ENCODE measurements around the gene TDG.

Gene TDG

DNA sequence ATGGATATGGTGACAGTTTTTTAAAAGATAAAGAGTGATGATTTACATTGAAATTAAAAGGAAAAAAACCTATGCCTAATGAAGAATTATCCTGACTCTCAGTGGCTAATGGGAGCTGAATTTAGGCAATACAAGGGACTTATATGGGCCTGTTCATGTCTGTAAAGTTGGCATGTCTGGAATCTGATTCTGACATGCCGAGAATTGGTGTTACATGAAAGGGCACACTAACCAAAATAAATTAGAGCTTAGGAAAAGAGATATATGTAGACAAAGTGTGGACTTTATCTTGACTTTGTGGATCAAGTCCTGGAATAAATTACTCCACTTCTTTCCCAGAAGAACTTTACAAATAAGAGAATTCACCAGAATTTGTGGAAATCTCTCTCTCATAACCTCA, 1.1 kb downstream of the TDG start:
- Histone ChIP-seq H3K36me3 (ENCODE audit: control insufficient read depth, insufficient read depth, low read length) (no peaks in the 10 kb centered on the region), H3K4me3 (ENCODE audit: low read depth, low read length) (peak overlapping the region; percentile 99), H3K4me1 (peaks cover 10% of the 10 kb centered on the region), H3K4me2 (ENCODE audit: low read length) (peak overlapping the region; percentile 93), H3K27ac (peak overlapping the region; percentile 88), H3K9ac (peak overlapping the region; percentile 28), H3K9me3 (ENCODE audit: control insufficient read depth, low read length) (no peaks in the 10 kb centered on the region), H3K27me3 (ENCODE audit: control insufficient read depth, insufficient read depth, low read length) (no peaks in the 10 kb centered on the region), H3K79me2 (peaks cover 43% of the 10 kb centered on the region), H2AFZ (no peak overlapping the region)
- TF ChIP-seq, protein P1, sequence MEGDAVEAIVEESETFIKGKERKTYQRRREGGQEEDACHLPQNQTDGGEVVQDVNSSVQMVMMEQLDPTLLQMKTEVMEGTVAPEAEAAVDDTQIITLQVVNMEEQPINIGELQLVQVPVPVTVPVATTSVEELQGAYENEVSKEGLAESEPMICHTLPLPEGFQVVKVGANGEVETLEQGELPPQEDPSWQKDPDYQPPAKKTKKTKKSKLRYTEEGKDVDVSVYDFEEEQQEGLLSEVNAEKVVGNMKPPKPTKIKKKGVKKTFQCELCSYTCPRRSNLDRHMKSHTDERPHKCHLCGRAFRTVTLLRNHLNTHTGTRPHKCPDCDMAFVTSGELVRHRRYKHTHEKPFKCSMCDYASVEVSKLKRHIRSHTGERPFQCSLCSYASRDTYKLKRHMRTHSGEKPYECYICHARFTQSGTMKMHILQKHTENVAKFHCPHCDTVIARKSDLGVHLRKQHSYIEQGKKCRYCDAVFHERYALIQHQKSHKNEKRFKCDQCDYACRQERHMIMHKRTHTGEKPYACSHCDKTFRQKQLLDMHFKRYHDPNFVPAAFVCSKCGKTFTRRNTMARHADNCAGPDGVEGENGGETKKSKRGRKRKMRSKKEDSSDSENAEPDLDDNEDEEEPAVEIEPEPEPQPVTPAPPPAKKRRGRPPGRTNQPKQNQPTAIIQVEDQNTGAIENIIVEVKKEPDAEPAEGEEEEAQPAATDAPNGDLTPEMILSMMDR (IDR thresholded peaks at IDR 0.05), result no peak

DNA sequence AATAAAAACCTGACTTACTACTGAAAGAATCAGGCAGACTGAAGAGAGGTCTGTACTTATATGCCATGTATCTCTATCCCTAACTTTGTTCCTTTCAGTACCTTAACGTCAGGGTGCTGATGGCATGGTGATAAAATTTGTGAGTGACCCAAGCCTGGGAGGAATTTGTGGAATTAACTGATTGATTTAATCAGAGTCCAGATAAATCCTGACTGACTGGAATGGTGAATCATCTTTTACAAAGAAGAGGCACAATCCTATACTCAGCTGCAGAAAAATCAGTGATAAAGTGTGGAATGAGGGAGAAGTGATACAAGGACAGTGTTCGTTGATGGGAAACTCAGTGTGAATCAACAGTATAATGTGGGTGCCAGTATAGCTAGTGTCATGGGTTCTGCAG, 3.7 kb downstream of the TDG start:
- TF ChIP-seq, protein P1 (IDR thresholded peaks at IDR 0.05), result no peak
- Histone ChIP-seq H3K9ac (no peak overlapping the region), H3K9me3 (ENCODE audit: control insufficient read depth, low read length) (no peaks in the 10 kb centered on the region), H2AFZ (no peak overlapping the region), H3K4me1 (peaks cover 10% of the 10 kb centered on the region), H3K79me2 (peaks cover 64% of the 10 kb centered on the region), H3K27ac (no peak overlapping the region), H3K4me3 (ENCODE audit: low read depth, low read length) (no peak overlapping the region), H3K4me2 (ENCODE audit: low read length) (no peak overlapping the region), H3K27me3 (ENCODE audit: control insufficient read depth, insufficient read depth, low read length) (no peaks in the 10 kb centered on the region), H3K36me3 (ENCODE audit: control insufficient read depth, insufficient read depth, low read length) (no peaks in the 10 kb centered on the region)

DNA sequence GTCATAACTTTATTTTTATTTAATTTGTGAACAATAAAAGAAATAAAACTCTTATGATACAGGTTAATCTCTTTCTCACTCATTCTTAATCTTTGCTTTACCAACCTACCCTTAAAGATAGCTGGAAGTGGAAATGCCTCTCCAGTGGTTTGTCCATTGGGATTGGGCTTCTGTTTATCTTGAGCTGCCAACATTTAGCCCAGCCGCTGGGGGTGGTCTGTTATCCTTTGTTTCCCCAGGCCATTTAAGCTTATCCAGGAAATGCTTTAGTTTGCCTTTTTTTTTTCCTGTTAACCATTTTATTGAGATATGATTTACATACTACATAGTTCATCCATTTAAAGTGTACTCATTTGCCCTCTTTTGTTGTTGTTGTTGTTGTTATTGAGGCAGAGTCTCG, 8.2 kb downstream of the TDG start:
- Histone ChIP-seq H3K9me3 (ENCODE audit: control insufficient read depth, low read length) (no peaks in the 10 kb centered on the region), H3K9ac (no peak overlapping the region), H3K4me2 (ENCODE audit: low read length) (no peak overlapping the region), H3K27me3 (ENCODE audit: control insufficient read depth, insufficient read depth, low read length) (no peaks in the 10 kb centered on the region), H2AFZ (no peak overlapping the region), H3K36me3 (ENCODE audit: control insufficient read depth, insufficient read depth, low read length) (no peaks in the 10 kb centered on the region), H3K4me1 (peaks cover 5% of the 10 kb centered on the region), H3K79me2 (peaks cover 57% of the 10 kb centered on the region), H3K4me3 (ENCODE audit: low read depth, low read length) (no peak overlapping the region), H3K27ac (no peak overlapping the region)
- TF ChIP-seq, protein P1 (IDR thresholded peaks at IDR 0.05), result no peak

- Histone ChIP-seq H3K36me3 (ENCODE audit: control insufficient read depth, insufficient read depth, low read length) (no peaks in the 10 kb centered on the region), H3K4me2 (ENCODE audit: low read length) (no peak overlapping the region), H3K9ac (no peak overlapping the region), H3K4me3 (ENCODE audit: low read depth, low read length) (no peak overlapping the region), H2AFZ (no peak overlapping the region), H3K79me2 (peaks cover 46% of the 10 kb centered on the region), H3K27ac (no peak overlapping the region), H3K4me1 (no peaks in the 10 kb centered on the region), H3K9me3 (ENCODE audit: control insufficient read depth, low read length) (no peaks in the 10 kb centered on the region), H3K27me3 (ENCODE audit: control insufficient read depth, insufficient read depth, low read length) (no peaks in the 10 kb centered on the region)
- TF ChIP-seq, protein P1 (IDR thresholded peaks at IDR 0.05), result no peak
These were observed 9.7 kb downstream of the TDG start for GRCh38 chr12:103975368-103975767.

GRCh38 chr12:103978384-103978982, 12.8 kb downstream of the TDG start:
- H3K4me1 ChIP-seq, result no peaks in the 10 kb centered on the region
- no peak overlapping the region for H2AFZ ChIP-seq
- H3K9me3 ChIP-seq (ENCODE audit: control insufficient read depth, low read length), result no peaks in the 10 kb centered on the region
- no peaks in the 10 kb centered on the region for H3K36me3 ChIP-seq (ENCODE audit: control insufficient read depth, insufficient read depth, low read length)
- H3K9ac ChIP-seq, result no peak overlapping the region
- H3K27ac ChIP-seq, result no peak overlapping the region
- peaks cover 22% of the 10 kb centered on the region for H3K79me2 ChIP-seq
- no peak overlapping the region for H3K4me2 ChIP-seq (ENCODE audit: low read length)
- no peak overlapping the region for H3K4me3 ChIP-seq (ENCODE audit: low read depth, low read length)
- TF ChIP-seq, protein P1 (IDR thresholded peaks at IDR 0.05), result no peak
- H3K27me3 ChIP-seq (ENCODE audit: control insufficient read depth, insufficient read depth, low read length), result no peaks in the 10 kb centered on the region
